ENCODE measurements around the gene GPR35. TPM values are rescaled to one million over a fixed set of nuclear protein-coding genes. Genes with fewer than 3 reads are reported as not detected.
A peak's percentile ranks its signal among the peaks of the same experiment; 100 is the strongest.

GPR35 gene, protein sequence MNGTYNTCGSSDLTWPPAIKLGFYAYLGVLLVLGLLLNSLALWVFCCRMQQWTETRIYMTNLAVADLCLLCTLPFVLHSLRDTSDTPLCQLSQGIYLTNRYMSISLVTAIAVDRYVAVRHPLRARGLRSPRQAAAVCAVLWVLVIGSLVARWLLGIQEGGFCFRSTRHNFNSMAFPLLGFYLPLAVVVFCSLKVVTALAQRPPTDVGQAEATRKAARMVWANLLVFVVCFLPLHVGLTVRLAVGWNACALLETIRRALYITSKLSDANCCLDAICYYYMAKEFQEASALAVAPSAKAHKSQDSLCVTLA
- polyA plus RNA-seq (ENCODE audit: insufficient read length) = 1.7 TPM

- DNase-seq (ENCODE audit: low read depth) = no peak
Measured at GRCh38 chr2:240624950-240625621, at the start of gene GPR35. Gene GPR35, plus strand, starts transcription at chr2:240625480. Its CDS starts 4,473 bp downstream, at chr2:240629953.

GRCh38 chr2:240576036-240576435 lies 49.2 kb upstream of the GPR35 start:
- no peak for DNase-seq (ENCODE audit: low read depth)

DNA sequence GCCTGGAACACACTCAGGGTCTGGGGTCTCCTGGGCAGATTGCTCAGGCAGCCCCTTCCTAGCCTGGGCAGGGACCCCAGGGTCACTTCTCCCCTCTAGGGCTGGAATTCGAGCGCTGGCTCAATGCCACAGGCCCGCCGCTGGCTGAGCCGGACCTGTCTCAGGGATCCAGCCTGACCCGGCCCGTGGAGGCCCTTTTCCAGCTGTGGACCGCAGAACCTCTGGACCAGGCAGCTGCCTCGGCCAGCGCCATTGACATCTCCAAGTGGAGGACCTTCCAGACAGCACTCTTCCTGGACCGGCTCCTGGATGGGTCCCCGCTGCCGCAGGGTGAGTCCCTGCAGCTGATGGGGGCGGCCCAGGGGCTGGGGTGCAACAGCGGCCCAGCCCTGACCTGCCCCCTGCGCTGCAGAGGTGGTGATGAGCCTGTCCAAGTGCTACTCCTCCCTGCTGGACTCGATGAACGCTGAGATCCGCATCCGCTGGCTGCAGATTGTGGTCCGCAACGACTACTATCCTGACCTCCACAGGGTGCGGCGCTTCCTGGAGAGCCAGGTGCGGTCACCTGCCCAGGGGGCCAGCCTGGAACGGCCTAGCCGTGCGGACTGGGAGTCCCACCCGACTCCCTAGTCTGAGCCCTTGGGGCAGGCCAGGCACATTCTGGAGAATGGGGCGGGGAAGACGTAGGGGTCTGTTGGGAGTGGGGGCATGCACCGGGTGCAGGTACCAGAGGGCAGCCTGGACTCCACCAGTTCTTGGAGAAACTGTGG lies 48.7 kb upstream of the GPR35 start:
- DNase-seq (ENCODE audit: low read depth) = no peak

DNA sequence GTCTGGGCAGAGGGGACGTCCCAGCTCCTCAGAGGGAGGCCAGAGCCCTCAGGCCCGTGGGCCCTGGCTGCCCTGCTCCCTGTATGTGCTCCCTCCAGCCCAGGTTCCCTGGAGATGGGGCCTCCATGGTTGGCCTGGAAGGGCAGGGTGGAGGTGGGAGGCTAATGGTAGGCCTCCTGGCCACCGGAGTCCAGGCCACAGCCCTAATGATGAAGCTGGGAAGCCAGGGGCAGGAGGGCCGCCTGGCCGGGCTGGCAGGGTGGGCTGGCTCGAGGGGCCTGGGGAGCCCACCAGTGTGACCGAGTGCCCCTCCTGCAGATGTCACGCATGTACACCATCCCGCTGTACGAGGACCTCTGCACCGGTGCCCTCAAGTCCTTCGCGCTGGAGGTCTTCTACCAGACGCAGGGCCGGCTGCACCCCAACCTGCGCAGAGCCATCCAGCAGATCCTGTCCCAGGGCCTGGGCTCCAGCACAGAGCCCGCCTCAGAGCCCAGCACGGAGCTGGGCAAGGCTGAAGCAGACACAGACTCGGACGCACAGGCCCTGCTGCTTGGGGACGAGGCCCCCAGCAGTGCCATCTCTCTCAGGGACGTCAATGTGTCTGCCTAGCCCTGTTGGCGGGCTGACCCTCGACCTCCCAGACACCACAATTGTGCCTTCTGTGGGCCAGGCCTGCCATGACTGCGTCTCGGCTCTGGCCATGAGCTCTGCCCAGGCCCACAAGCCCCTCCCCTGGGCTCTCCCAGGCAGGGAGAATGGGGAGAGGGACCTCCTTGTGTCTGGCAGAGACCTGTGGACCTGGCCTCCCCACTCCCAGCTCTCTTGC lies 47.8 kb upstream of the GPR35 start:
- no peak for DNase-seq (ENCODE audit: low read depth)

DNA sequence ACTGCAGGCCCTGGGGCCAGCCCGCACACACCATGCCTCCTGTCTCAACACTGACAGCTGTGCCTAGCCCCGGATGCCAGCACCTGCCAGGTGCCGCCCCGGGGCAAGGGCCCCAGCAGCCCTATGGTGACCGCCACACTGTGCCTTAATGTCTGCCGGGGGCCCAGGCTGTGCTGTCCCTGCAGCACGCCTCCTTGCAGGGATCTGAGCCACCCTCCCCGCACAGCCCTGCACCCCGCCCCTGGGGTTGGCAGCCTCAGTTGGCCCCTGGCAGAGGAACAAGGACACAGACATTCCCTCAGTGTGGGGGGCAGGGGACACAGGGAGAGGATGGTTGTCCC lies 47.2 kb upstream of the GPR35 start:
- DNase-seq (ENCODE audit: low read depth) = no peak

DNA sequence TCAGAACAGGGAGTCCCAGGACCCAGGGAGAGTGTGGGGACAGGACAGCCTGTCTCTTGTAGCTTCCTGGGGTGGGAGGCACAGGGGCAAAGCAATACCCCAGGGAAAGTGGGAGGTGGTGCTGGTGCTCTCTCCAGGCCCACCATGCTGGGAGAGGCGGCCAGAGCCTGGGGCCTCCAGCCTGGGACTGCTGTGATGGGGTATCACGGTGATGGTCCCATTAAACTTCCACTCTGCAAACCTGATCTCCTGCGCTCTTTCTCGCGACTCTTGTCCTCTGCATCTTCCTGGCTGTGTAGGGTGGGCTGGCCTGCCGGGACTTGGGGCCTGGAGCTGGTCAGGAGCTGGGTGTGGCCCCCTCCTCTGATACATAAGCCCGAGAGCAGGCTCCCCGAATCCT lies 46.8 kb upstream of the GPR35 start:
- no peak for DNase-seq (ENCODE audit: low read depth)

GRCh38 chr2:240579071-240579762 lies 46.1 kb upstream of the GPR35 start:
- no peak for DNase-seq (ENCODE audit: low read depth)

- DNase-seq (ENCODE audit: low read depth) = no peak
Measured at GRCh38 chr2:240579771-240580614, 45.3 kb upstream of the GPR35 start.

GRCh38 chr2:240581811-240582210 lies 43.5 kb upstream of the GPR35 start:
- DNase-seq (ENCODE audit: low read depth) = no peak

- no peak for DNase-seq (ENCODE audit: low read depth)
Measured at GRCh38 chr2:240582781-240583180, 42.5 kb upstream of the GPR35 start.

GRCh38 chr2:240583774-240584173 lies 41.5 kb upstream of the GPR35 start:
- DNase-seq (ENCODE audit: low read depth) = no peak

- no peak for DNase-seq (ENCODE audit: low read depth)
Measured at GRCh38 chr2:240584486-240585031, 40.7 kb upstream of the GPR35 start.

GRCh38 chr2:240585101-240585500 lies 40.2 kb upstream of the GPR35 start:
- DNase-seq (ENCODE audit: low read depth) = no peak

DNA sequence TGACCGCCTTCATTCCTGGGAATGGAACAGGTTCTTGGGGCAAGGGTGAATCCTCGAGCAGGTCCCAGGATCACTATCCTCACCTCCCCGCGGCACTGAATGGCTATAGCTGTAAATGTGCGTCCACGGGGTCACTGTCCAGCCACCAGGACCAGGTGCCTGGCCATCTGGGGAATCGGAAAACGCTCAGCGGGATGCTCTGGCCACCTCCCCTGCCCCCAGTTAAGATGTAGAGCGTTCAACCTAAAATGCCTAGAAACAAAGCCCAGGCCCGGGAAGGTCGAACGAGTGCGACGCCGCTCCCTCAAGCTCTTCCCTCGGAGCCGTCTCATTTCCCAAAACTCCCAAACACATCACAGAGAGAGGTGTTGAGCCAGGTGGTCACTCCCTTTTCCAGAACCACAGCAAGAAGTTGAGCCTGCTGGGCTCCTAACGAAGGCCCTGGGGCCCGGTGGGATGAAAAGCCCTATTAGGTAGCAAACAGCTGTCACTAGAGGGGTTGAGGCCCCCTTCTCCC lies 39.5 kb upstream of the GPR35 start:
- DNase-seq (ENCODE audit: low read depth) = no peak

DNA sequence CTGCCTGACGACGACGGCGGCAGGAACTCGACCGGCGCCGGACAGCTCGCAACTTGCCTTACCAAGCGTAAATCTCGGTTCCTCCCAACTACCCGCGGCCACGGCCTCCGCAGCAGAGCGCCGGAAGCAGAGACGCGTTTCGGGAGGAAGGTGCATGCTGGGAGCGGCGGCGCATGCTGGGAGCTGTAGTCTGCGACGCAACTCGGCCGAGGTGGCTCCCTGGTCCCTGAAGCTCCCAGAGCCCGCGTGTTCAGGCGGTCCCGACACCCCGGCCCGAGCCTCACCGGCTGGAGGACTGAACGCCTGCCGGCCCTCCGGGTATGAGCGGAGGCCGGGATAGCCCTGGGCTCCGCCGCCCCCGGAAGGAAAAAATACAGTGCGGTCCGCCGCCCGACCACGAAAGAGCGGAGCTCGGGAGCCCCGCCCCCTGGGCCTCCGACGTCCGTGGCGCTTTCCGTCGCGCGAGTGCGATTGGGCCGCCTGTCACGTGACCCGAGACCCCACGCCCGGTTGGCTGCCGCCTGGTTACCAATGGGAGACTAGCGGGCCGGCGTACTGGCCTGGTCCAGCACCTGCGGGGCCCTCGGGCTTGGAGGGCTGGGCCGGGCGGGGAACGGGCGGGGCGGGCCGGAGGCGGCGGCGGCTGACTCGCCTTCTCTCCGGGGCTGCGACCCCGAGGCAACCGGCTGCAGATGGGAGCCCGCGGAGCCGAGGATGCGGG lies 38.9 kb upstream of the GPR35 start, which contains the start of gene CAPN10:
Gene CAPN10 (plus strand): TSS at position 537 of the 721 bp plus-strand sequence. CDS start 178 bp downstream, at position 715.
- DNase-seq (ENCODE audit: low read depth) = peak; percentile 89

DNA sequence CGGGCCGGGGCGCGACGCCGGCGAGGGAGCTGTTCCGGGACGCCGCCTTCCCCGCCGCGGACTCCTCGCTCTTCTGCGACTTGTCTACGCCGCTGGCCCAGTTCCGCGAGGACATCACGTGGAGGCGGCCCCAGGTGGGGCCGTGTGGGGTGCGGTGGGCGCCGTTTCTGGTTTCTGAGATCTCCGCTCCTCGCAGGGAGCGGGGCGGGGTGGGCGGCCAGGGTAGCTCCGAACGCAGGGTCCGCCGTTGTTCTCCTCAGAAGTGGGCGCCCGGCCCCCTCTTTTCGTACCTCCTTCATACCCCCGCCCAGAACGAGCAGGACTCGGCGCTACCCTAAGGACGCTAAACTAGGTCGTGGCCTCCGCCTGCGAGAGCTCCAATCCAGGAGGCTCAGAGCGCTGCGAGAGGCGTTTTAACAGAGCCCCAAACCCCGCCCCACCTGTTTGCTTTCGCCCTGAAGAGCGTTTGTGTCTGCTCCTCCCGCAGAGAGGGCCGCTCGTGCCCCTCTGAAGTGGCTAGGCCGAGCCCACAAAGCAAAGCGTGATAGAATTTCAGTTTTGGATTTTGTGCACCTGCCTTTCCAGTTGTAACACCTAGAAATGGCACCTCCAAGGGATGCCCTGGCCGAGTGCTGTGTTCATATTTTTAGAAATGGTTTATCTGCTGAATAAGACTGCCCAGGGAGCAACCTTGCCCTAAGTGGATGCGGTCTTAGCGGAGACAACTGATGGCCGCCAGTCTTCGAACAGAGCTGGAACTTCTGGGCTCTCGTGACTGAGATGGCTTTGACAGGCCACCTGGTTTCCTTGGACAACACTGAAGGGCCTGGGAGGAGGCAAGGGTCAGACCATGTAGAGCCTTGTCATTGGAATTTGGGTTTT lies 38.1 kb upstream of the GPR35 start:
- no peak for DNase-seq (ENCODE audit: low read depth)

GRCh38 chr2:240588006-240588655 lies 37.1 kb upstream of the GPR35 start:
- DNase-seq (ENCODE audit: low read depth) = no peak

All from forelimb muscle (tissue), 1 donor.